NK-92 (cell line): ENCODE results near the gene ZNF74.
"Not testable (repeated sequence)": the region's sequence is repeated elsewhere in the genome, so short reads cannot be mapped to it uniquely, and the experiment has no call there.

Experiments used
- DNase-seq: peaks from one replicate; lab custom pipeline; 2025; ENCODE audit not compliant: unreplicated experiment; lab: John Stamatoyannopoulos, UW

The ZNF74 gene

DNA sequence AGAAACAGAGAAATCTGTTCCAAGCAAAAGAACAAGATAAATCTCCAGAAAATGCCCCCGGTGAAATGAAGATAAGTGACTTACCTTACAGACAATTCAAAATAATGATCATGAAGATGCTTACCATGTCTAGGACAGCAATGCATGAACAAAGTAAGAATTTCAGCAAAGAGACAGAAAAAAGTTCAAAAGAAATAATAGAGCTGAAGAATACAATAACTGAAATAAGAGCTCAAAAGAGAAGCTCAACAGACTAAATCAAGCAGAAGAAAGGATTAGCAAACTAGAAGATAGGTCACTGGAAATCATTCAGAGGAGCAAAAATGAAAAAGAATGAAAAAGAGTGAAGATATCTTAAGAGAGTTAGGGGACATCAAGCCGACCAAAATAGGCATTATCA lies 19.8 kb upstream of the ZNF74 start:
- not testable (repeated sequence) for DNase-seq

GRCh38 chr22:20376281-20376680 lies 17.7 kb upstream of the ZNF74 start:
- DNase-seq, result not testable (repeated sequence)

- not testable (repeated sequence) for DNase-seq
These were observed 17.0 kb upstream of the ZNF74 start for GRCh38 chr22:20376983-20377382.

- no peak for DNase-seq
These were observed 15.8 kb upstream of the ZNF74 start for GRCh38 chr22:20378110-20378509.

DNA sequence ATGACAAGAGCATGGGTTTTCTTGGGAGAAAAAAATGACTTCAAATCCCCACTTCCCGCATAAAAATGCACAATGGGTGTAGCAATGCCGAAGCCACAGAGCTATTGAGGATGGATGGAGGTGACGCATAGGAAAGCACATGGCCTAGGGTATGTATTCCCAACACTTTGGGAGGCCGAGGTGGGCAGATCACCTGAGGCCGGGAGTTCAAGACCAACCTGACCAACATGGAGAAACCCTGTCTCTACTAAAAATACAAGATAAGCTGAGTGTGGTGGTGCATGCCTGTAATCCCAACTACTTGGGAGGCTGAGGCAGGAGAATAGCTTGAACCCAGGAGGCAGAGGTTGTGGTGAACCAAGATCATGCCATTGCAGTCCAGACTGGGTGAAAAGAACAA lies 15.3 kb upstream of the ZNF74 start:
- not testable (repeated sequence) for DNase-seq

- DNase-seq, result no peak
These were observed 13.5 kb upstream of the ZNF74 start for GRCh38 chr22:20380486-20380885.

DNA sequence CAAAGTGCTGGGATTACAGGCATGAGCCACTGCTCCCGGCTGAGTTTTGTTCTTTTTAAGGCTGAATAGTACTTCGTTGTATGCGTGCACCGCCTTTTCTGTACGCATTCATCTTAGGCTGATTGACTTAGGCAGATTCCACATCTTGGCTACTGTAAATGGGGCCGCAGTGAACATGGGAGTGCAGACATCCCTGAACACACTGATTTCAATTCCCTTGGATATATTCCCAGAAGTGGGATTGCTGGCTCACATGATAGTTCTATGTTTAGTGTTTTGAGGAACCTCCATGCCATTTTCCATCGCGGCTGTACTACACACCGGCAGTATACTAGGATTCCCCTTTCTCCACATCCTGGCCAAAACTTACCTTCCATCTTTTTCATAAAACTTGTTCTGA lies 10.4 kb upstream of the ZNF74 start:
- no peak for DNase-seq

DNA sequence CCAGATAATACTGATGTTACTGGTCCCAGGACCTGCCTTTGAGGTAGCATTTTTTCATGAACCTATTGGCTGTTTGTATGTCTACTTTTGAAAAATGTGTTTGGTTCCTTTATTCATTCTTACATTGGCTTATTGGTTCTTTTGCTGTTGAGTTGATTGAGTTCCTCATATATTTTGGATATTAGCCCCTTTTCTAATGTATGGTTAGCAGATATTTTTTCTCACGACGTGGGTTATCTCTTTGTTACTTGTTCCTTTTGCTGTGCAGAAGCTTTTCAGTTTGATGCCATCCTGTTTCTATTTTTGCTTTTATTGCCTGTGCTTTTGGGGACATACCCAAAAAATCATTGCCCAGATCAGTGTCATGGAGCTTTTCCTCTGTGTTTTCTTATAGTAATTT lies 9.8 kb upstream of the ZNF74 start:
- DNase-seq, result no peak

- no peak for DNase-seq
These were observed 9.1 kb upstream of the ZNF74 start for GRCh38 chr22:20384865-20385264.

DNA sequence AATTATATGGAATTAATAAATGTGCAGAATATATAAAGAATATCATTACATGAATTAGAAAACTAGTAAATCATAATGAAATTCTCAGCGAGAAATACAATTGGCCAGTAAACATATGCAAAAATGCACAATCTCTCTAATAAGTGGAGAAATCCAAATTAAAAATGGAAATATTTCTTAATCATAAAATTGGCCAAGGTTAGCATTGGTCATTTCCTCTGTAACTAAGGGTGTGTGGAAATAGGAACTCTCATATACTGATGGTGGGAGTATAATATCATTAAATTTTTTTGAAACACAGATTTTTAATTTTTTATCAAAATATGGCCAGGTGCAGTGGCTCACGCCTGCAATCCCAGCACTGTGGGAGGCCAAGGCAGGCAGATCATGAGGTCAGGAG lies 7.6 kb upstream of the ZNF74 start:
- no peak for DNase-seq

DNA sequence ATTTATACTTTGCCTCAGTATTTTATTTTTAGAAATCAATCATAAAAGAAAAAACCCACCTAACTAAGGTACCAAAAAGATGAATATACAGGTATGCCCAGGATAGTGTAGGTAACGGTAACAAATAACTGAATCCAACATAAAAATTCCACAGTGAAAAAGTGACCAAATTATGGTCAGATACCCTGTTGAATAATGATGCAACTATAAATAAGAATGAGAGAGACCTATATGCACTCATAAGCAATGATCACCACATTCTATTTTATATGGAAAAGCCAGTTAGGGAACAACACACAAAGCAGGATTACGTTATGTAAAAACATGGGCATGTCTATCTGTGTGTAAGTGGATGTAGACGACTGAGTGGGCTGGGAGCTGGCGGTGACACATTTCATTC lies 7.0 kb upstream of the ZNF74 start:
- DNase-seq, result no peak

- no peak for DNase-seq
These were observed 5.8 kb upstream of the ZNF74 start for GRCh38 chr22:20388200-20388599.

GRCh38 chr22:20389288-20389687 lies 4.7 kb upstream of the ZNF74 start:
- DNase-seq, result no peak

DNA sequence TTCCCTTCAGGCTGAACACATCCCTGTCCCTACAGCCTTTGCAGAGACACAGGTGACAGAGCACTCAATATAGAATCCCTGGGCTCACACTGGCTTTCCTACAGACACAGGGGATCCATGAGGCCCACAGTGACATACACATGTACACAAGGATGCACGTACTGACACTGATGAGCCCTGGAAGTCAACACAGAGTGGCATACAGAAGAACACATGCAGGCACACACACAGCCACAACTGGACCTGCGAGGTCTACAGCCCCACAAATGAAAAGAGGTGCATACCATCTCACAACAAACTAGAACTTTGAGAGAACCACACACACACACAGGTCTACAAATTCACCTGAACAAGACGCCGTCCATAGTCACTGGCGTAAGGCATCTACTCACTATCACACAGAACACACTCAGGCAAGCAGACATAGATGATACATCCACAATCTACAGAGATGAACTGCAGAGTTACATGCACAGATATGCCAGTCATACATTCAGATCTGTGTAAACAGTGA lies 3.5 kb upstream of the ZNF74 start:
- DNase-seq, result no peak

DNA sequence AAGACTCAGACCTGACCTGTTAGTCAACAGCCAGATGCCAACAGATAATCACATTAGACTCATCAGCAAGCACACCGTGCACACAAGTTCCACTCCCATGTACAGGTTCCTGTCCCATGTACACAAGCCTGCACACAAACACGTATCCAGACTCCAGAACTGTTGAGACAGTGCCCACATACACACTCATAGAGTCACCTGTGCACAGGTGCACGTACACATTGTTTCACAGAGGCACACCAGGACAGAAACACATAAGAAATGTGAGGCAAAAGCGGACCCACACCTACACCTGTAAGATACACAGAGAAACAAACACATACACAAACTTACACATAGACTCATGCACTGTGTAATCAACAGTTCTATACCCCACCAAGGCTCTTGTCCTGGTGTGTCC lies 2.7 kb upstream of the ZNF74 start:
- DNase-seq, result no peak

- DNase-seq, result not testable (repeated sequence)
These were observed 1.5 kb upstream of the ZNF74 start for GRCh38 chr22:20392365-20392881.

- no peak for DNase-seq
These were observed 807 bp upstream of the ZNF74 start for GRCh38 chr22:20392983-20393704.

DNA sequence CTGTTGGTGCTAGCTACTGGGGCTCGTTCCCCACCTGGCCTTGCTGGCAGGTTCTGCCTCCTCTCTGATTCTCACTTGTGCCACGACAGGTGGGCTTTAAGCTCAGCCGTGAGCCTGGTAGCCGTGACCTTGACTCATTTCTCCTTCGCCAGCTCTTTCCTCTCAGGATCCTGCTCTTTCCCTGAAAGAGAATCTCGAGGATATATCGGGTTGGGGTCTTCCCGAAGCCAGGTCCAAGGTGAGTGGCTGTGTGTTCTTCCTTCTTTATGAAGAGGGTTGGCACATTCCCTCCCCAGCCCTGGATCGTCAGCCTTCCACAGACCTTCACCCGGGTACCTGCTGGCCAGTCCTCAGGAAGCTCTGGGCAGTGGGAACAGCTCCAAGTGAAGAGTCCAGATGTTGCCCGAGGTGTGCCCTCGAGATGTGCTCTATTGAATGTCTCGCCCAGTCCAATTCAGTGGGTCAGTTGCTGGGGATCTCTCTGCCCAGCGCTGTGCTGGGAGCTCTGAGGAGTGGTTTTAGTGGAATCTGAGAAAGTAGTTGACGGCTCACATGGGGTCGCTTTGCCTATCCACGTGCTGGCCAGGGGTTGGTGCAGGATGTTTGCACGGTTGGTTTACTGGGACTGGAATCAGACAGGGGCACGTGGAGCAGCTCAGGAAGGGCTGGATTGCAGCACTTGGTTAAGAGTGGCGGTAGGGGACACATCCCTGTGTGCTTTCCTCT lies 1.4 kb downstream of the ZNF74 start:
- DNase-seq, result no peak

- DNase-seq, result no peak
These were observed 1.9 kb downstream of the ZNF74 start for GRCh38 chr22:20395907-20396287.

GRCh38 chr22:20396639-20397038 lies 2.7 kb downstream of the ZNF74 start:
- DNase-seq, result no peak

DNA sequence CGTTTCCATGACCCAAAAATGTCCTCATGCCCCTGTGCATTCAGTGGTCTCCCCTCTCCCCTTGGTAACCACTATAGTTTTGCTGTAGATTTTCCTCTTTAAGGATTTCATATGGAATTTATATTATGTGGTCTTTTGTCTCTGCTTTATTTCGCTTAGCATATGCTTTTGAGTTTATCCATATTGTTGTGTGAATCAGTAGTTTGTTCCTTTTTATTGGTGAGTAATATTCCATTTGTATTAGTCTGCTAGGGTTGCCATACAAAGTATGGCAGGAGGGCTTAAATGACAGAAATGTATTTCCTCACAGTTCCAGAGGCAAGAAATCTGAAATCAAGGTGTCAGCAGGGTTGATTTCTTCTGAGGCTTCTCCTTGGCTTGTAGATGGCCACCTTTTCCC lies 3.5 kb downstream of the ZNF74 start:
- no peak for DNase-seq

- no peak for DNase-seq
These were observed 4.5 kb downstream of the ZNF74 start for GRCh38 chr22:20398420-20398819.
